GM12892 (cell line): Measurements from ENCODE around the gene DLGAP1.

Experiments
- POLR2A ChIP-seq: IDR thresholded peaks from 2 replicates; pipeline ENCODE4 v1.6.1; 2011; ENCODE audit warnings: low read depth, low read length, control low read depth
- POLR2AphosphoS5 ChIP-seq: IDR thresholded peaks from 2 replicates; pipeline ENCODE4 v1.6.1; 2011; ENCODE audit warnings: low read depth, low read length, control low read depth

- TF ChIP-seq POLR2AphosphoS5, result no peak
- no peak for TF ChIP-seq POLR2A
Observed at GRCh38 chr18:3864669-3865298, 590.3 kb downstream of the DLGAP1 start.
